ENCODE measurements around the gene CNST.

DNA sequence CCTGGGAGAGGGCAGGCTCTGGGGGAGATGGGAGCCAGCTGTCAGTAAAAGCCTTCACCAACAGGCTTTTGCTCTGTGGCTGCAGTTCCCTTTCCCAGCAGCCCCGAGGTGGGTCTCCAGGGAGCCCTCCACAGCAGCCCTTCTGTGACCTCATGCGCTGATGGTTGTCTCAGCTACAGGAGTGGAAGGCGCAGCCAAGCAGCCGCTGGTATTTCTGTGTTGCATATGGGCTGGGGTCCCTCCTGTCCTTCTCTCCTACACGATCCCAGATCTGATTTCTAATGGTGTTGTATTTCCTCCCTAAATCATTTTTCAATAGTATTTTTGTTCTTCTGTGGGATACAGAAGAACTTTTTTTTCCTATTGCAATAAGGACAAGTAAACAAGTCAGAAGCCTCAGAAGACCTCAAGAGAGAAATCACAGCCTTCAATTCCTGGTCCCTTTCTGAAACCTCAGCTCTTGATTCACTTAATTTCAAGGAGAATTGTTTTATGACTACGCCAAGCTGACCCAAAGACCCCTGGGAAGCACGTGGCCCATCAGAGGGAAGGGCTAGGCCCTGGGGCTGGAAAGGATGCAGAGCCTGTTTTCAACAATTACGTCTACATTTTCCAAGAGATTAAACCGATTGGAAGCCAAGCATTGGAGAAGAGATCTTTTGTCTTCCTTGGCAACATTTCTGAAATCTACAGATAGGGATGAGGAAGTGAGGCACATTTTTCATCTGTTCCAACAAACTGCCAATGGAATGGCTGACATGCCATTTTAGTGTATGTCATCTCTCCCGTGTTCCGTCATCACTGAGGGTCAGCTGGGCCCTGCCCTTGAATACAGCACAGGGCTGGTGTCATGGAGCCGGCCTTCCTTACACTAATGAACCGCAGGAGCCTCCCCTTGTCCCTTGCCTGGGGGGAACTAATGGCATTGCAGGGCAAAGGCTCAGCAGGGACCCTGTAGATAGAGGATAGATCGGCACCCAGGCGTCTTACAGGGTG, 115.9 kb downstream of the CNST start:
- TF ChIP-seq CEBPB (IDR thresholded peaks at IDR 0.05), result no peak
- no peak for TF ChIP-seq EP300 (IDR thresholded peaks at IDR 0.05; ENCODE audit: borderline replicate concordance)
- TF ChIP-seq TAF1 (IDR thresholded peaks at IDR 0.05; ENCODE audit: low read depth), result no peak
- TF ChIP-seq TCF12 (IDR thresholded peaks at IDR 0.05; ENCODE audit: low read depth), result no peak
- no peak for TF ChIP-seq REST (IDR thresholded peaks at IDR 0.05; ENCODE audit: low read depth)
